GM12872 (cell line): Measurements from ENCODE around the gene SLCO3A1.

Source experiments
- CTCF ChIP-seq: IDR thresholded peaks from 3 replicates; pipeline ENCODE4 v1.5.1; 2011; ENCODE audit warnings: low read depth, mild to moderate bottlenecking, low read length, moderate library complexity; ENCODE audit not compliant: insufficient read depth

SLCO3A1 gene

GRCh38 chr15:92195241-92195640 lies 341.7 kb downstream of the SLCO3A1 start:
- no peak for TF ChIP-seq CTCF

GRCh38 chr15:92196342-92196741 lies 342.8 kb downstream of the SLCO3A1 start:
- TF ChIP-seq CTCF: no peak

GRCh38 chr15:92197746-92198145 lies 344.2 kb downstream of the SLCO3A1 start:
- TF ChIP-seq CTCF: no peak

- no peak for TF ChIP-seq CTCF
These were observed 347.4 kb downstream of the SLCO3A1 start for GRCh38 chr15:92200891-92201290.

- no peak for TF ChIP-seq CTCF
These were observed 351.8 kb downstream of the SLCO3A1 start for GRCh38 chr15:92205255-92205739.
